Breast epithelium (tissue), 4 donors: ENCODE data around the gene CACNA1B. TPM values are rescaled to one million over a fixed set of nuclear protein-coding genes. Genes with fewer than 3 reads are reported as not detected.
"Not testable (repeated sequence)": the region's sequence is repeated elsewhere in the genome, so short reads cannot be mapped to it uniquely, and the experiment has no call there.

ENCODE experiments used
- DNase-seq, 2 donors: peaks; one replicate each; pipeline ENCODE4 v3.0.0-alpha.2; 2019; ENCODE audit warnings: low spot score in 2 of 2
- H3K27ac ChIP-seq, 2 donors: fragments of 200-600 bp; sonication (generic) in 1 of 2; one replicate each; pipeline ENCODE4 v1.5.1; 2016 to 2019; ENCODE audit warnings: mild to moderate bottlenecking in 1 of 2
- H3K27me3 ChIP-seq, 2 donors: fragments of 200-600 bp; sonication (generic) in 1 of 2; one replicate each; pipeline versions ENCODE4 v1.5.1 to v1.6.0; 2017 to 2019; ENCODE audit warnings: control low read depth in 1 of 2, mild to moderate bottlenecking in 1 of 2
- H3K36me3 ChIP-seq: fragments of 200-600 bp; one replicate; pipeline ENCODE4 v1.5.1; 2019
- H3K4me1 ChIP-seq, 2 donors: fragments of 200-600 bp; sonication (generic); one replicate each; pipeline ENCODE4 v1.5.1; 2016 to 2019; ENCODE audit warnings: control low read depth in 1 of 2
- H3K4me3 ChIP-seq, 3 donors: fragments of 200-600 bp; sonication (generic); 1 replicate in 2 of 3; 2 replicates in 1 of 3; pipeline ENCODE4 v1.5.1; 2016 to 2019; ENCODE audit warnings: mild to moderate bottlenecking in 3 of 3, moderate library complexity in 2 of 3
- H3K9me3 ChIP-seq, 2 donors: fragments of 200-600 bp; sonication (generic) in 1 of 2; one replicate each; pipeline ENCODE4 v1.5.1; 2016 to 2019; ENCODE audit warnings: control low read depth in 1 of 2
- CTCF ChIP-seq, 3 donors: fragments of 450-650 bp; IDR thresholded peaks; one replicate each; pipeline ENCODE4 v1.5.1; 2016 to 2017; ENCODE audit warnings: antibody characterized with exemption in 3 of 3, mild to moderate bottlenecking in 3 of 3, moderate library complexity in 3 of 3
- POLR2A ChIP-seq: fragments of 450-650 bp; IDR thresholded peaks from one replicate; pipeline ENCODE4 v1.6.1; 2016; ENCODE audit warnings: antibody characterized with exemption, mild to moderate bottlenecking, moderate library complexity
- POLR2AphosphoS5 ChIP-seq, 3 donors: sonication (generic); formaldehyde crosslinking; IDR thresholded peaks; one replicate each; pipeline ENCODE4 v1.6.1; 2017; ENCODE audit warnings: antibody characterized with exemption in 3 of 3
- intact Hi-C: fragments of 100-400 bp; cut with DNase I; formaldehyde crosslinking; loops from one replicate; pipeline ENCODE4 v1.15.1; 2023; ENCODE audit warnings: low total_unique reads
- total RNA-seq, 3 donors: library from RNA; depleted of rRNA; stranded (reverse); fragments of >200 nt; gene quantifications; one replicate each; pipeline ENCODE4 v1.1.0, GENCODE V29; 2016

The CACNA1B gene
- under 1 TPM in 1 of 3 donors, not detected in 2; under 0.01 TPM for total RNA-seq

- H3K9me3 ChIP-seq, intact Hi-C loops, H3K36me3 ChIP-seq: not testable (repeated sequence)
These were observed at the start of gene CACNA1B for GRCh38 chr9:137877506-137878122. Gene CACNA1B (plus strand): TSS chr9:137877782. CDS start chr9:137877934, 152 bp downstream.

GRCh38 chr9:137827908-137828526 lies 49.6 kb upstream of the CACNA1B start:
- H3K36me3 ChIP-seq: no peaks in the 10 kb centered on the region
- TF ChIP-seq POLR2A: no peak
- TF ChIP-seq POLR2AphosphoS5 (IDR thresholded peaks at IDR 0.05): no peak

More at GRCh38 chr9:137877506-137878122, at the start of gene CACNA1B:
- H3K27me3 ChIP-seq: peaks cover 0 to 62% of the 10 kb centered on the region in 2 donors
- not testable (repeated sequence) for H3K4me1 ChIP-seq, DNase-seq, H3K27ac ChIP-seq
- peak within 1 kb of the TSS in 2 of 3 donors; percentile 35 to 58 for H3K4me3 ChIP-seq

GRCh38 chr9:137828527-137829259 lies 48.9 kb upstream of the CACNA1B start:
- Histone ChIP-seq H3K27ac (no peak overlapping the region), H3K36me3 (peaks cover 3% of the 10 kb centered on the region), H3K4me1 (no peaks in the 10 kb centered on the region), H3K27me3 (no peaks in the 10 kb centered on the region), H3K4me3 (no peak overlapping the region), H3K9me3 (peaks cover 0 to 6% of the 10 kb centered on the region in 2 donors)
- intact Hi-C loops: no loop called here
- no peak for TF ChIP-seq CTCF (IDR thresholded peaks at IDR 0.05)
- no peak for TF ChIP-seq POLR2A
- no peak for TF ChIP-seq POLR2AphosphoS5 (IDR thresholded peaks at IDR 0.05)
- no peak for DNase-seq

More at GRCh38 chr9:137827908-137828526, 49.6 kb upstream of the CACNA1B start:
- Histone ChIP-seq H3K27me3 (no peaks in the 10 kb centered on the region), H3K4me1 (no peaks in the 10 kb centered on the region), H3K9me3 (peaks cover 0 to 6% of the 10 kb centered on the region in 2 donors), H3K27ac (no peak overlapping the region), H3K4me3 (no peak overlapping the region)
- DNase-seq: no peak
- intact Hi-C loops: no loop called here

GRCh38 chr9:137829260-137829996 lies 48.2 kb upstream of the CACNA1B start:
- Histone ChIP-seq H3K9me3 (peaks cover 0 to 6% of the 10 kb centered on the region in 2 donors), H3K27ac (no peak overlapping the region), H3K36me3 (peaks cover 6% of the 10 kb centered on the region), H3K4me1 (no peaks in the 10 kb centered on the region), H3K27me3 (no peaks in the 10 kb centered on the region), H3K4me3 (no peak overlapping the region)
- no peak for TF ChIP-seq CTCF (IDR thresholded peaks at IDR 0.05)
- TF ChIP-seq POLR2A: no peak
- no peak for TF ChIP-seq POLR2AphosphoS5 (IDR thresholded peaks at IDR 0.05)
- DNase-seq: no peak
- intact Hi-C loops: no loop called here

GRCh38 chr9:137832191-137832700 lies 45.3 kb upstream of the CACNA1B start:
- H3K9me3 ChIP-seq: no peaks in the 10 kb centered on the region
- no peaks in the 10 kb centered on the region for H3K27me3 ChIP-seq
- peaks cover 6% of the 10 kb centered on the region for H3K36me3 ChIP-seq
- no peaks in the 10 kb centered on the region for H3K4me1 ChIP-seq
- TF ChIP-seq POLR2A (no peak), POLR2AphosphoS5 (IDR thresholded peaks at IDR 0.05) (no peak), CTCF (IDR thresholded peaks at IDR 0.05) (no peak)
- intact Hi-C loops: no loop called here
- DNase-seq: no peak
- H3K4me3 ChIP-seq: no peak overlapping the region
- H3K27ac ChIP-seq: no peak overlapping the region
